Nephron (organoid): Measurements from ENCODE around the gene PAFAH1B1.
"Not testable (repeated sequence)": the region's sequence is repeated elsewhere in the genome, so short reads cannot be mapped to it uniquely, and the experiment has no call there.

Experiments
- H3K27ac Mint-ChIP-seq, 3 experiments: 2 replicates each; pipeline ENCODE4 v1.8.0; 2020; ENCODE audit warnings: mixed read lengths in 3 of 3, mild to moderate bottlenecking in 2 of 3, moderate library complexity in 1 of 3
- H3K27me3 Mint-ChIP-seq: 2 replicates; pipeline ENCODE4 v1.8.0; 2021; ENCODE audit warnings: low read depth, mild to moderate bottlenecking, moderate library complexity, mixed read lengths
- H3K36me3 Mint-ChIP-seq: 2 replicates; pipeline ENCODE4 v1.8.0; 2020; ENCODE audit warnings: low read depth, mixed read lengths
- H3K4me1 Mint-ChIP-seq: 2 replicates; pipeline ENCODE4 v1.8.0; 2020; ENCODE audit warnings: mixed read lengths
- H3K4me3 Mint-ChIP-seq, 3 experiments: 2 replicates each; pipeline ENCODE4 v1.8.0; 2020; ENCODE audit warnings: mild to moderate bottlenecking in 3 of 3, mixed read lengths in 3 of 3, moderate library complexity in 2 of 3
- H3K9me3 Mint-ChIP-seq: 2 replicates; pipeline ENCODE4 v1.8.0; 2020; ENCODE audit warnings: mixed read lengths
- TF ChIP-seq, protein P1 (sequence below), 3 experiments: fragments of 200-600 bp; sonication (generic); IDR thresholded peaks; one replicate each; pipeline ENCODE4 v1.5.0; 2021; ENCODE audit warnings: antibody characterized with exemption in 3 of 3; ENCODE audit not compliant: unreplicated experiment in 3 of 3

PAFAH1B1 gene

GRCh38 chr17:2695961-2696760, 102.7 kb downstream of the PAFAH1B1 start:
- no peaks in the 10 kb centered on the region for H3K27me3 Mint-ChIP-seq
- no peak overlapping the region for H3K27ac Mint-ChIP-seq
- no peaks in the 10 kb centered on the region for H3K4me1 Mint-ChIP-seq
- TF ChIP-seq, protein P1, sequence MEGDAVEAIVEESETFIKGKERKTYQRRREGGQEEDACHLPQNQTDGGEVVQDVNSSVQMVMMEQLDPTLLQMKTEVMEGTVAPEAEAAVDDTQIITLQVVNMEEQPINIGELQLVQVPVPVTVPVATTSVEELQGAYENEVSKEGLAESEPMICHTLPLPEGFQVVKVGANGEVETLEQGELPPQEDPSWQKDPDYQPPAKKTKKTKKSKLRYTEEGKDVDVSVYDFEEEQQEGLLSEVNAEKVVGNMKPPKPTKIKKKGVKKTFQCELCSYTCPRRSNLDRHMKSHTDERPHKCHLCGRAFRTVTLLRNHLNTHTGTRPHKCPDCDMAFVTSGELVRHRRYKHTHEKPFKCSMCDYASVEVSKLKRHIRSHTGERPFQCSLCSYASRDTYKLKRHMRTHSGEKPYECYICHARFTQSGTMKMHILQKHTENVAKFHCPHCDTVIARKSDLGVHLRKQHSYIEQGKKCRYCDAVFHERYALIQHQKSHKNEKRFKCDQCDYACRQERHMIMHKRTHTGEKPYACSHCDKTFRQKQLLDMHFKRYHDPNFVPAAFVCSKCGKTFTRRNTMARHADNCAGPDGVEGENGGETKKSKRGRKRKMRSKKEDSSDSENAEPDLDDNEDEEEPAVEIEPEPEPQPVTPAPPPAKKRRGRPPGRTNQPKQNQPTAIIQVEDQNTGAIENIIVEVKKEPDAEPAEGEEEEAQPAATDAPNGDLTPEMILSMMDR (IDR thresholded peaks at IDR 0.05; ENCODE audit: unreplicated experiment in 3 of 3), result no peak
- H3K4me3 Mint-ChIP-seq, result no peak overlapping the region
- H3K9me3 Mint-ChIP-seq, result no peaks in the 10 kb centered on the region
- H3K36me3 Mint-ChIP-seq, result no peaks in the 10 kb centered on the region

DNA sequence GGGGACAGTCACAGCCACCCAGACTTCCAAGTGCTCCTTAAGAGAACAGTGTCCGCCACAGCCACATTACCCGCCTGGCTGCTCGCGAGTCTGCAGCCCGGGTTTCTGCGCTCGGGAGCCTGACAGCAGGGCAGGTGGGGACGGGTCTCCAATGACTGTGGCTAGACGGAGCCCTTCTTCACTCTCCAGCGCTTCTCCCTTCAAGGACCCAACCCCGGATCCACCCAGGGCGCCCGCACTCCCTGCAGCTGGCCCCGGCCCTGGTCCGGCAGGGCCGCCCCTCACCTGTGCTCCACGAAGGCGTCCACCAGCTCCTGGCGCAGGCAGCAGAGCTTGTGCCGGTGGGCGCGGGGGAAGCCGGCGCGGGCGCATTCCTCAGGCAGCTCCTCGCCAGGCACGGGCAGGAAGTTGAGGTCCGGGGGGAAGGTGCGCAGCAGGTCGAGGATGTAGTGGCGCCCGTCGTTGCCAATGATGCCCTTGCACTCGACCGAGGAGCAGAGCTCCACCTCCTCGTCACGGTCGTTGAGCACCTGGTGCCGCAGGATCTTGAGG, 104.2 kb downstream of the PAFAH1B1 start:
- H3K36me3 Mint-ChIP-seq, result peaks cover 2% of the 10 kb centered on the region
- H3K27ac Mint-ChIP-seq, result no peak overlapping the region
- no peak overlapping the region for H3K4me3 Mint-ChIP-seq
- H3K4me1 Mint-ChIP-seq, result no peaks in the 10 kb centered on the region
- TF ChIP-seq, protein P1 (IDR thresholded peaks at IDR 0.05; ENCODE audit: unreplicated experiment in 3 of 3), result no peak
- no peaks in the 10 kb centered on the region for H3K9me3 Mint-ChIP-seq
- H3K27me3 Mint-ChIP-seq, result no peaks in the 10 kb centered on the region

DNA sequence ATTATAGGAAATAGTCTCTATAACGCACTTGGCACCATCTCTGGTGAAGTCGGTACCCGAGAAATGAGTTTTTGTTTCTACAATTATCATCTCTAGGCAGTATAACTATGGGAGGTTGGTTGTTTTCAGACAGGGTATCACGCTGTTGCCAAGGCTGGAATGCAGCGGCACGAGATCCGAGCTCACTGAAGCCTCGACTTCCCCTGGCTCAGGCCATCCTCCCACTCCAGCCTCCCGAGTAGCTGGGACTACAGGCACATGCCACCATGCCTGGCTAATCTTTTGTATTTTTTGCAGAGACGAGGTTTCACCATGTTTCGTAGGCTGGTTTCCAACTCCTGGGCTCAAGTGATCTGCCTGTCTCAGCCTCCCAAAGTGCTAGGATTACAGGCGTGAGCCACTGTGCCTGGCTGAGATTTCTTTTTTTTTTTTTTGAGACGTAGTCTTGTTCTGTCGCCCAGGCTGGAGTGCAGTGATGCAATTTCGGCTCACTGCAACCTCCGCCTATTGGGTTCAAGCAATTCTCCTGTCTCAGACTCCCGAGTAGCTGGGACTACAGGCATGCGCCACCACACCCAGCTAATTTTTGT, 105.9 kb downstream of the PAFAH1B1 start:
- not testable (repeated sequence) for H3K27me3 Mint-ChIP-seq, H3K4me1 Mint-ChIP-seq, H3K9me3 Mint-ChIP-seq, H3K36me3 Mint-ChIP-seq, H3K27ac Mint-ChIP-seq, H3K4me3 Mint-ChIP-seq

- H3K27me3 Mint-ChIP-seq, result no peaks in the 10 kb centered on the region
- no peak overlapping the region for H3K27ac Mint-ChIP-seq
- H3K9me3 Mint-ChIP-seq, result no peaks in the 10 kb centered on the region
- H3K4me1 Mint-ChIP-seq, result no peaks in the 10 kb centered on the region
- peaks cover 4% of the 10 kb centered on the region for H3K36me3 Mint-ChIP-seq
- H3K4me3 Mint-ChIP-seq, result no peak overlapping the region
- TF ChIP-seq, protein P1 (IDR thresholded peaks at IDR 0.05; ENCODE audit: unreplicated experiment in 3 of 3), result no peak
Measured at GRCh38 chr17:2700030-2700490, 106.6 kb downstream of the PAFAH1B1 start.

DNA sequence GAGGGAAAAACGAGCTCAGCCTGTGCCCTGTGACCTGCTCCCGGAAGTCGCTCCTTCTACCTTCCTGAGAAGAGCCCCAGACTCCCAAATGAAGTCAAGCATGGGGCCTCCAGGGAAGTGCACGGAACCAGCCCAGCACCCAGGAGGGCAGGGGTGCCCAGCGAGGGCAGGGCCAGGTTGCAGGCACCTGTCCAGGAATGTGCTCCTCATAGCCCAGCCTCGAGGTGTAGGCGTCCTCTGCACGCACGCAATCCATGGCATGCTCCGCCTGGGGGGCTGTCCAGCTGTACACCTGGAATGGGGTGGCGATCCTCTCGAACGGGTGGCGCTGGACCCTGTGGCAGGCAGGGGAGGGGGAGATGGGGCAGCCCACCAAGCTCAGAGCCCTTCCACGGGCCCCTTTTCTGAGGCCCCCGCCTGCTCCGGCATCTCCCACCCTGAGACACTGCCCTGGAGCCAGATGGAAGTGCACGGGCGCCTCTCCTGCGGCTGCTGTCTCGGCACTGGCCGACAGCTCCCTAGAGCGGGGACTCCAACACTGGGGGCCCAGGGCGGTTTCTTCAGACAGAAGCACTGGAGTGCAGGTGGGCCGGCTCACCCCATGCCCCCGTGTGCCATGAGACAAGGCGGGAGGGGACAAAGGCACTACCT, 107.2 kb downstream of the PAFAH1B1 start:
- Mint-ChIP-seq H3K4me3 (no peak overlapping the region), H3K9me3 (no peaks in the 10 kb centered on the region)

More for the DNA sequence above, 107.2 kb downstream of the PAFAH1B1 start:
- H3K27me3 Mint-ChIP-seq, result no peaks in the 10 kb centered on the region
- peaks cover 4% of the 10 kb centered on the region for H3K36me3 Mint-ChIP-seq
- H3K4me1 Mint-ChIP-seq, result no peaks in the 10 kb centered on the region
- TF ChIP-seq, protein P1 (IDR thresholded peaks at IDR 0.05; ENCODE audit: unreplicated experiment in 3 of 3), result no peak
- no peak overlapping the region for H3K27ac Mint-ChIP-seq
